Liver (tissue), 9 donors: Measurements from ENCODE around the gene SMAD6. TPM values are rescaled to one million over a fixed set of nuclear protein-coding genes. Genes with fewer than 3 reads are reported as not detected.

Source experiments
- DNase-seq: peaks from one replicate; pipeline ENCODE4 v3.0.0-alpha.2; 2017; ENCODE audit warnings: low spot score
- H3K27ac ChIP-seq, 2 donors: one replicate each; pipeline ENCODE4 v1.7.0; 2013; ENCODE audit warnings: inconsistent platforms in 2 of 2, low read length in 2 of 2, control low read depth in 1 of 2, low read depth in 1 of 2, mild to moderate bottlenecking in 1 of 2
- H3K27me3 ChIP-seq, 4 donors: one replicate each; pipeline versions ENCODE4 v1.6.1 to v1.7.0; 2013; ENCODE audit warnings: low read length in 3 of 4, inconsistent platforms in 1 of 4, mild to moderate bottlenecking in 1 of 4, moderate library complexity in 1 of 4; ENCODE audit not compliant: control insufficient read depth in 4 of 4, insufficient read depth in 4 of 4
- H3K36me3 ChIP-seq, 4 donors: one replicate each; pipeline versions ENCODE4 v1.6.1 to v1.7.0; 2013; ENCODE audit warnings: low read length in 3 of 4, mild to moderate bottlenecking in 3 of 4, low read depth in 1 of 4, moderate library complexity in 1 of 4; ENCODE audit not compliant: control insufficient read depth in 4 of 4, insufficient read depth in 3 of 4
- H3K4me1 ChIP-seq, 4 donors: one replicate each; pipeline versions ENCODE4 v1.6.1 to v1.7.0; 2013; ENCODE audit warnings: low read length in 3 of 4, mild to moderate bottlenecking in 3 of 4, moderate library complexity in 1 of 4; ENCODE audit not compliant: control insufficient read depth in 4 of 4, insufficient read depth in 4 of 4
- H3K4me3 ChIP-seq, 3 donors: one replicate each; pipeline versions ENCODE4 v1.6.1 to v1.7.0; 2013; ENCODE audit warnings: low read length in 3 of 3, control low read depth in 1 of 3, low read depth in 1 of 3, mild to moderate bottlenecking in 1 of 3
- H3K9ac ChIP-seq, 2 donors: one replicate each; pipeline ENCODE4 v1.7.0; 2013; ENCODE audit warnings: low read length in 2 of 2, mild to moderate bottlenecking in 2 of 2, moderate library complexity in 2 of 2, control low read depth in 1 of 2, low read depth in 1 of 2
- H3K9me3 ChIP-seq, 4 donors: one replicate each; pipeline versions ENCODE4 v1.6.1 to v1.7.0; 2013; ENCODE audit warnings: low read length in 3 of 4; ENCODE audit not compliant: control insufficient read depth in 4 of 4
- ATF3 ChIP-seq: IDR thresholded peaks from 2 replicates; pipeline ENCODE4 v1.6.1; 2016; ENCODE audit warnings: antibody characterized with exemption
- CTCF ChIP-seq: fragments of 150-350 bp; IDR thresholded peaks from 2 replicates; pipeline ENCODE4 v1.5.1; 2017; ENCODE audit warnings: improper control_type of control experiment, low read depth, low read length; ENCODE audit not compliant: missing input control
- FOXA1 ChIP-seq: IDR thresholded peaks from 2 replicates; pipeline ENCODE4 v1.6.1; 2016; ENCODE audit warnings: antibody characterized with exemption
- FOXA2 ChIP-seq: IDR thresholded peaks from 2 replicates; pipeline ENCODE4 v1.6.1; 2016; ENCODE audit warnings: antibody characterized with exemption
- GABPA ChIP-seq, 2 donors: IDR thresholded peaks in 1 of 2; conservative IDR thresholded peaks in 1 of 2; 2 replicates each; pipeline ENCODE4 v1.6.1; 2016; ENCODE audit warnings: antibody characterized with exemption in 2 of 2, mild to moderate bottlenecking in 1 of 2, moderate library complexity in 1 of 2
- HNF4A ChIP-seq, 2 donors: conservative IDR thresholded peaks; 2 replicates each; pipeline ENCODE4 v1.6.1; 2016; ENCODE audit warnings: antibody characterized with exemption in 2 of 2, mild to moderate bottlenecking in 2 of 2
- HNF4G ChIP-seq: IDR thresholded peaks from 2 replicates; pipeline ENCODE4 v1.6.1; 2016; ENCODE audit warnings: antibody characterized with exemption
- JUND ChIP-seq, 2 donors: IDR thresholded peaks; 2 replicates each; pipeline ENCODE4 v1.6.1; 2016; ENCODE audit warnings: antibody characterized with exemption in 2 of 2
- RAD21 ChIP-seq, 2 donors: IDR thresholded peaks; 2 replicates each; pipeline ENCODE4 v1.6.1; 2016; ENCODE audit warnings: antibody characterized with exemption in 2 of 2, mild to moderate bottlenecking in 2 of 2
- REST ChIP-seq: IDR thresholded peaks from 2 replicates; pipeline ENCODE4 v1.6.1; 2016; ENCODE audit warnings: antibody characterized with exemption, mild to moderate bottlenecking
- RXRA ChIP-seq, 2 donors: IDR thresholded peaks; 2 replicates each; pipeline ENCODE4 v1.6.1; 2017 to 2018; ENCODE audit warnings: antibody characterized with exemption in 2 of 2, mild to moderate bottlenecking in 1 of 2
- SP1 ChIP-seq: IDR thresholded peaks from 2 replicates; pipeline ENCODE4 v1.6.1; 2018; ENCODE audit warnings: antibody characterized with exemption, mild to moderate bottlenecking
- TAF1 ChIP-seq: conservative IDR thresholded peaks from 2 replicates; pipeline ENCODE4 v1.6.1; 2016; ENCODE audit warnings: antibody characterized with exemption, mild to moderate bottlenecking
- YY1 ChIP-seq: IDR thresholded peaks from 2 replicates; pipeline ENCODE4 v1.6.1; 2016; ENCODE audit warnings: antibody characterized with exemption, mild to moderate bottlenecking
- ZBTB33 ChIP-seq: IDR thresholded peaks from 2 replicates; pipeline ENCODE4 v1.6.1; 2016; ENCODE audit warnings: antibody characterized with exemption
- WGBS: extraction: QIAGEN DNeasy Blood & Tissue Kit; methylation state at CpG from one replicate; pipeline ENCODE4 v1.1.7; 2013; 5-methylcytosine and 5-hydroxymethylcytosine counted together
- polyA plus RNA-seq, 2 donors: library from polyadenylated mRNA; stranded (reverse) in 1 of 2; unstranded in 1 of 2; fragments of 200-250 nt in 1 of 2; fragments of >200 nt in 1 of 2; fragmentation: Nextera tagmentation in 1 of 2; extraction: Ambion mirVana in 1 of 2; gene quantifications; one replicate each; pipeline versions ENCODE4 v1.2.1 to v1.2.3, GENCODE V29; 2013 to 2015
- total RNA-seq, 2 donors: library from RNA; depleted of rRNA; stranded (reverse); fragments of >200 nt; gene quantifications; one replicate each; pipeline ENCODE4 v1.2.3, GENCODE V29; 2014
- donor health status: healthy.
- donor health status: healthy.
- donor health status: healthy.
- donor health status: healthy.
- donor health status: healthy.

SMAD6 gene
- total and polyA plus RNA-seq, 4 donors, result 1.2 to 15.1 (median 11.0) TPM

- Histone ChIP-seq H3K4me1 (peaks cover 0 to 4% (median 0%) of the 10 kb centered on the region in 4 donors), H3K9ac (no peak overlapping the region), H3K36me3 (no peaks in the 10 kb centered on the region), H3K27me3 (no peaks in the 10 kb centered on the region), H3K27ac (no peak overlapping the region), H3K9me3 (no peaks in the 10 kb centered on the region), H3K4me3 (no peak overlapping the region)
- no peak for DNase-seq
- TF ChIP-seq RXRA (IDR thresholded peaks at IDR 0.05) (no peak), SP1 (no peak), YY1 (no peak), HNF4A (conservative IDR thresholded peaks at IDR 0.05) (no peak), FOXA1 (no peak), JUND (IDR thresholded peaks at IDR 0.05) (no peak), CTCF (no peak), RAD21 (IDR thresholded peaks at IDR 0.05) (no peak), REST (no peak), ATF3 (no peak)
Measured at GRCh38 chr15:66680502-66680901, 21.5 kb upstream of the SMAD6 start.

- Histone ChIP-seq H3K27me3 (no peaks in the 10 kb centered on the region), H3K9me3 (no peaks in the 10 kb centered on the region), H3K27ac (no peak overlapping the region), H3K36me3 (no peaks in the 10 kb centered on the region), H3K4me1 (peaks cover 0 to 4% (median 0%) of the 10 kb centered on the region in 4 donors), H3K9ac (no peak overlapping the region), H3K4me3 (no peak overlapping the region)
- no peak for DNase-seq
- 100% methylated on average over 2 of the region's 2 CpGs for WGBS
- TF ChIP-seq JUND (IDR thresholded peaks at IDR 0.05) (no peak), HNF4A (conservative IDR thresholded peaks at IDR 0.05) (no peak), FOXA1 (no peak), GABPA (IDR thresholded peaks at IDR 0.05 in 1 of 2, conservative IDR thresholded peaks at IDR 0.05 in 1 of 2) (no peak)
Measured at GRCh38 chr15:66681395-66681794, 20.6 kb upstream of the SMAD6 start.

- TF ChIP-seq HNF4A (conservative IDR thresholded peaks at IDR 0.05) (no peak), CTCF (no peak), HNF4G (no peak), FOXA2 (no peak), SP1 (no peak), JUND (IDR thresholded peaks at IDR 0.05) (no peak), TAF1 (no peak), RXRA (IDR thresholded peaks at IDR 0.05) (no peak), ZBTB33 (no peak)
- peaks cover 0 to 4% (median 0%) of the 10 kb centered on the region in 4 donors for H3K4me1 ChIP-seq
- 96% methylated on average over 2 of the region's 2 CpGs for WGBS
Measured at GRCh38 chr15:66682246-66682645, 19.8 kb upstream of the SMAD6 start.

More at GRCh38 chr15:66682246-66682645, 19.8 kb upstream of the SMAD6 start:
- H3K4me3 ChIP-seq, result no peak overlapping the region
- no peak for DNase-seq
- H3K9me3 ChIP-seq, result no peaks in the 10 kb centered on the region
- no peaks in the 10 kb centered on the region for H3K36me3 ChIP-seq
- no peaks in the 10 kb centered on the region for H3K27me3 ChIP-seq
- no peak overlapping the region for H3K9ac ChIP-seq
- H3K27ac ChIP-seq, result no peak overlapping the region
